Glomerular endothelial cell (primary cell): Measurements from ENCODE around the gene PCLO. TPM values are rescaled to one million over a fixed set of nuclear protein-coding genes. Genes with fewer than 3 reads are reported as not detected.
"Not testable (repeated sequence)": the region's sequence is repeated elsewhere in the genome, so short reads cannot be mapped to it uniquely, and the experiment has no call there.

Experiments
- DNase-seq: peaks from one replicate; pipeline ENCODE4 v3.0.0-alpha.2; 2011; ENCODE audit warnings: low read depth, low spot score; ENCODE audit errors: extremely low read depth
- total RNA-seq: library from RNA; depleted of rRNA; stranded (reverse); fragments of >200 nt; gene quantifications from 2 replicates; pipeline ENCODE4 v1.2.3, GENCODE V29; 2015

PCLO gene
- total RNA-seq, 1 donor from 2014 or later = 1.4 TPM

GRCh38 chr7:82975811-82976468 is 186.7 kb downstream of the PCLO start:
- DNase-seq = no peak

GRCh38 chr7:82972135-82972534 is 190.5 kb downstream of the PCLO start:
- DNase-seq = no peak

GRCh38 chr7:82965088-82966036 is 197.3 kb downstream of the PCLO start:
- no peak for DNase-seq

- DNase-seq = no peak
Measured at GRCh38 chr7:82964150-82964882, 198.4 kb downstream of the PCLO start.

GRCh38 chr7:82961240-82961639 is 201.4 kb downstream of the PCLO start:
- DNase-seq = no peak

GRCh38 chr7:82959528-82959927 is 203.2 kb downstream of the PCLO start:
- DNase-seq = no peak

- DNase-seq = no peak
Measured at GRCh38 chr7:82957521-82957920, 205.2 kb downstream of the PCLO start.

- DNase-seq = no peak
Measured at GRCh38 chr7:82953324-82954027, 209.2 kb downstream of the PCLO start.

- DNase-seq = no peak
Measured at GRCh38 chr7:82950436-82950835, 212.2 kb downstream of the PCLO start.

GRCh38 chr7:82945480-82945879 is 217.2 kb downstream of the PCLO start:
- DNase-seq = no peak

GRCh38 chr7:82945056-82945455 is 217.6 kb downstream of the PCLO start:
- no peak for DNase-seq

GRCh38 chr7:82932516-82932915 is 230.2 kb downstream of the PCLO start:
- DNase-seq = no peak

GRCh38 chr7:82926477-82926876 is 236.2 kb downstream of the PCLO start:
- no peak for DNase-seq

GRCh38 chr7:82925331-82925730 is 237.4 kb downstream of the PCLO start:
- DNase-seq = no peak

GRCh38 chr7:82906502-82906901 is 256.2 kb downstream of the PCLO start:
- DNase-seq = no peak

GRCh38 chr7:82904871-82905270 is 257.8 kb downstream of the PCLO start:
- DNase-seq = no peak

GRCh38 chr7:82901098-82901497 is 261.6 kb downstream of the PCLO start:
- DNase-seq = not testable (repeated sequence)

- DNase-seq = no peak
Measured at GRCh38 chr7:82897500-82897899, 265.2 kb downstream of the PCLO start.

- DNase-seq = not testable (repeated sequence)
Measured at GRCh38 chr7:82894341-82894740, 268.3 kb downstream of the PCLO start.

GRCh38 chr7:82886324-82886723 is 276.4 kb downstream of the PCLO start:
- DNase-seq = no peak

GRCh38 chr7:82865856-82866255 is 296.8 kb downstream of the PCLO start:
- DNase-seq = no peak
